ENCODE data around the gene SF3B6. TPM values are rescaled to one million over a fixed set of nuclear protein-coding genes. Genes with fewer than 3 reads are reported as not detected.
"Not testable (repeated sequence)": the region's sequence is repeated elsewhere in the genome, so short reads cannot be mapped to it uniquely, and the experiment has no call there.

The SF3B6 gene
- total and polyA plus RNA-seq, 2 experiments from 2014 or later: 88.5 to 238 TPM

DNA sequence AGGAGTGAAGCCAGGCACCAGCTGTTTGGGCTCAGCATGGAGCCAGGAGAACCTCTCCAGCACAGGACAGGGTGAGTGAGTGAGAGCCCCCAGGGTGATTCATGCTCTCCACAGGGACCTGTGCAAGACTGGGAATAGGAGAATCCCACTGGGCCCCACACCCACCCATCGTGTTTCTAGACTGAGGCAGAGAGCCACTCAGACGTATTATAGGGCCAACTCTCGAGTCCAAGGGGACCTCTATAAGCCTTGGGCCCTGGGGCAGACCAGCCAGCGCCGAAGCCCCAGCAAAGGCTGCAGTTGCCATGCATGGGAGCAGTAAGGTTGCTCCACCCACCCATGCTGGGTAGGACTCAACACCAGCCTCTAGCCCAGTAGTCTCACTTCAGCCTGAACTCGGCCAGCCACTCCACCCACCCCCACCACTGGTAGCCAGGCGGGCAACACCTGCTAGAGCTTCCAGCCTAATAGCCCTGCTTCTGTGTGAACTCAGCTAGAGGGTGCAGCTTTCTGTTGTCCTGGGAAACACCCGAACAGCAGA is 28.1 kb upstream of the SF3B6 start:
- no peak for DNase-seq (ENCODE audit: low read depth in 1 of 2, low spot score in 1 of 2)
- TF ChIP-seq CTCF (IDR thresholded peaks at IDR 0.05; ENCODE audit: low read depth, low read length): no peak

DNA sequence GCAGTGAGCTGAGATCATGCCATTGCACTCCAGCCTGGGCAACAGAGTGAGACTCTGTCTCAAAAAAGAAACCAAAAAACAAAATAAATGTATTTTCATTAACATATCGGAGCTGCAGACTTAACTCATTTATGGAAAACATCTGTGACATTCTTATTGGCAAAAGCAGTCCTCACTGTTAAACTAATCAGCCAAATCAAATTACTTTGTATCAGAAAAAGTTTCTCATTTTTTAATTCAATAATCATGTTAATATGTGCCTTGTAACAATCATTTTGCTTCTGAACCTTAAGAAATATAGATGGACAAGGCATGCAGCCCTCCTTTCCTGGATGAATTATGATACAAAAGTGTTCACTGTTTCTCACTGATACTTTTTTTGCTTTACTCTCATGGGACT is 26.6 kb upstream of the SF3B6 start:
- no peaks in the 10 kb centered on the region for H3K27me3 ChIP-seq
- TF ChIP-seq CTCF (IDR thresholded peaks at IDR 0.05; ENCODE audit: low read depth, low read length): no peak
- no peaks in the 10 kb centered on the region for H3K9me3 ChIP-seq (ENCODE audit: low read depth)
- no peak overlapping the region for H3K4me3 ChIP-seq
- no peak overlapping the region for H3K27ac ChIP-seq
- DNase-seq (ENCODE audit: low read depth in 1 of 2, low spot score in 1 of 2): no peak
- H3K36me3 ChIP-seq: no peaks in the 10 kb centered on the region
- no peaks in the 10 kb centered on the region for H3K4me1 ChIP-seq (ENCODE audit: low read depth)

More for the DNA sequence above, 28.1 kb upstream of the SF3B6 start:
- H3K4me3 ChIP-seq: no peak overlapping the region
- H3K27me3 ChIP-seq: no peaks in the 10 kb centered on the region
- no peaks in the 10 kb centered on the region for H3K36me3 ChIP-seq
- H3K4me1 ChIP-seq (ENCODE audit: low read depth): no peaks in the 10 kb centered on the region
- no peak overlapping the region for H3K27ac ChIP-seq
- H3K9me3 ChIP-seq (ENCODE audit: low read depth): no peaks in the 10 kb centered on the region

DNA sequence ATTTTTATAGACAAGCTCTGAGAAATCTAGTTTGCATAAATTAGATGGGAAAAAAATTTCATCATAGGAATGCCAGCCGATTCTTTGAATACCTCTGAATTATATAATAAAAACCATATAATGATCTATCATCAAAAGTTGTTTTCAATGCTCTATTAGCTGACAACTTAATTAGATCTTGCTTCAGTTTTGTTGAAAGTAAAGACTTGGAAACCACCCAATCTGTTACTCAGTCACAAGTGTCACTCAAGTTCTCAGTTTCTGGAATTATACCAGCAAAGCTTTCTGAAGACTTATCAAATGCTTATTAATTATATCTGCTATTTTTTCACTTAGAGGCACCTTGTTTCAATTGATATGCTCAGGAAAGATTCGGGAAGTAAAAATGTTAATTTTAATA is 25.9 kb upstream of the SF3B6 start:
- TF ChIP-seq CTCF (IDR thresholded peaks at IDR 0.05; ENCODE audit: low read depth, low read length): no peak
- no peaks in the 10 kb centered on the region for H3K9me3 ChIP-seq (ENCODE audit: low read depth)
- no peak overlapping the region for H3K27ac ChIP-seq
- H3K27me3 ChIP-seq: no peaks in the 10 kb centered on the region
- no peak overlapping the region for H3K4me3 ChIP-seq
- H3K36me3 ChIP-seq: no peaks in the 10 kb centered on the region
- no peak for DNase-seq (ENCODE audit: low read depth in 1 of 2, low spot score in 1 of 2)
- H3K4me1 ChIP-seq (ENCODE audit: low read depth): no peaks in the 10 kb centered on the region

GRCh38 chr2:24100732-24101131 is 24.6 kb upstream of the SF3B6 start:
- DNase-seq (ENCODE audit: low read depth in 1 of 2, low spot score in 1 of 2); H3K27me3 ChIP-seq; H3K27ac ChIP-seq; H3K9me3 ChIP-seq (ENCODE audit: low read depth); H3K4me3 ChIP-seq; H3K36me3 ChIP-seq; H3K4me1 ChIP-seq (ENCODE audit: low read depth): not testable (repeated sequence)

DNA sequence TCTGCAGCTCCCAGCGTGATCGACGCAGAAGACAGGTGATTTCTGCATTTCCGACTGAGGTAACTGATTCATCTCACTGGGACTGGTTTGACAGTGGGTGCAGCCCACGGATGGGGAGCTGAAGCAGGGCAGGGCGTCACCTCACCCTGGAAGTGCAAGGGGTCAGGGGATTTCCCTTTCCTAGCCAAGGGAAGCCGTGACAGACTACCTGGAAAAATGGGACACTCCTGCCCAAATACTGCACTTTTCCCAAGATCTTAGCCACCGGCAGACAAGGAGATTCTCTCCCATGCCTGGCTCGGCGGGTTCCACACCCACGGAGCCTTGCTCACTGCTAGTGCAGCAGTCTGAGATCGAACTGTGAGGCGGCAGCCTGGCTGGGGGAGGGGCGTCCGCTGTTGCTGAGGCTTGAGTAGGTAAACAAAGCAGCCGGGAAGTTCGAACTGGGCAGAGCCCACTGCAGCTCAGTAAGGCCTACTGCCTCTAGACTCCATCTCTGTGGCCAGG is 19.1 kb upstream of the SF3B6 start:
- H3K4me1 ChIP-seq (ENCODE audit: low read depth); H3K27me3 ChIP-seq; H3K36me3 ChIP-seq; H3K9me3 ChIP-seq (ENCODE audit: low read depth); H3K4me3 ChIP-seq; H3K27ac ChIP-seq; DNase-seq (ENCODE audit: low read depth in 1 of 2, low spot score in 1 of 2): not testable (repeated sequence)

- not testable (repeated sequence) for H3K4me1 ChIP-seq (ENCODE audit: low read depth); H3K27me3 ChIP-seq; H3K9me3 ChIP-seq (ENCODE audit: low read depth); H3K4me3 ChIP-seq; DNase-seq (ENCODE audit: low read depth in 1 of 2, low spot score in 1 of 2); H3K36me3 ChIP-seq; H3K27ac ChIP-seq
Observed at GRCh38 chr2:24093270-24093669, 17.1 kb upstream of the SF3B6 start.

DNA sequence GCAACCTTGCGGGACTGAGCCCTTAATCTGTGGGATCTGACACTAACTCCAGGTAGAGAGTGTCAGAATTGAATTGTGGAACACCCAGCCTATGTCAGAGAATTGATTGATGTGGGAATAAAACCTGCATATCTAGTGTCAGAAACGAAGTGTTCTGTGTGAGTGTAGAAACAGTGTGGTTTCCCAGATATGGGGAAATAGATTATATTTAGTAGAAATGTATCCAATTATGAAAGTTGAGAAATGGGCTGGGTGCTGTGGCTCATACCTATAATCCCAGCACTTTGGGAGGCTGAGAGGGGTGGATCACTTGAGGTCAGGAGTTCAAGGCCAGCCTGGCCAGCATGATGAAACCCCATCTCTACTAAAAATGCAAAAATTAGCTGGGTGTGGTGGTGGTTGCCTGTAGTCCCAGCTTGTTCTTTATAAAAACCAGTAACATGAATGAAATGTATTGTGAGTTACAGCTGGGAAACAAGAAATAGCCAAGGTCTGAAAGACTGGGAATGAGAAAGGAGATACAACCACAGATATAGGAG is 12.8 kb upstream of the SF3B6 start:
- TF ChIP-seq CTCF (IDR thresholded peaks at IDR 0.05; ENCODE audit: low read depth, low read length): no peak
- Histone ChIP-seq H3K27me3 (no peaks in the 10 kb centered on the region), H3K9me3 (ENCODE audit: low read depth) (no peaks in the 10 kb centered on the region), H3K27ac (no peak overlapping the region), H3K4me1 (ENCODE audit: low read depth) (no peaks in the 10 kb centered on the region), H3K4me3 (no peak overlapping the region), H3K36me3 (no peaks in the 10 kb centered on the region)
- no peak for DNase-seq (ENCODE audit: low read depth in 1 of 2, low spot score in 1 of 2)
